ENCODE measurements around the gene MAEA. TPM values are rescaled to one million over a fixed set of nuclear protein-coding genes. Genes with fewer than 3 reads are reported as not detected.

The MAEA gene
- total and polyA plus RNA-seq, 2 experiments from 2014 or later: 49.8 to 99.0 TPM

DNA sequence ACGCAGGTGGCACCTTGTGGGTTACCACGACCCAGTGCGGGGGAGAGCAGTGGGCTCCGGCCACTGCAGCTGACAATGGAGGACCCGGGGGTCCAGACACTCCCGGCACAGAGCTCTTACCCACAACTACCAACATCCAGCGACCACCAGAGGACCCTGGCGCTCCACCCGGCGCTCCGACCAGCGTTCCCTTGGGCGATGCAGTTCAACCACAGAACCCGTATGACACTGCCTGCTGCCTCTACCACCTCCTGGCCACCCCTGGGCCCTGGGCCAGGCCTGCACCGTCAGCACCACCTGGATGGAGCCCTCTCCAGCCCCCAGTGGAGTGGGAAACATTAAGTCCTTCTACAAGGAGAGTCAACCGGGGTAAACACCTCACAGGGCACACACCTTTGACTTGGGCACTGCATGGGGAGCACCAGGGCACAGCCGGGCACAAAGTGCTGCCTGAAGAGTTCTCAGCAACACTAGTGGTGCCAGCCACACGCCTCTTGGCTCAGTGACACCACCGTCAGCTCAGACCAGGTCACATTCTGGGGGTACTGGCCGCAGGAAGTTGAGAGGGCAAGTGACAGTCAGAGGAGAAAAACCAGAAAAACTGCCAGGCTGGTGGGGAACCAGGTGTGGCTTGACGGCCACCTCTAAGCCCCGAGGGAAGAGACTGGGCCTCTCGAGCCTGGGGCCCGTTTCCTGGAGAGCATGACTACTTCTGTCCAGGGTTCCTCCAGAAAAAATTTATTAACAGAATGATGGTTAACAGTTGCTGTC is 43.4 kb upstream of the MAEA start:
- TF ChIP-seq ZNF331 (CRISPR knock-in tag; IDR thresholded peaks at IDR 0.05; ENCODE audit: low read depth): no peak
- TF ChIP-seq ZNF114 (CRISPR knock-in tag; IDR thresholded peaks at IDR 0.05): no peak
- TF ChIP-seq CREB1 (CRISPR knock-in tag; IDR thresholded peaks at IDR 0.05; ENCODE audit: low read depth): no peak
- no peak for TF ChIP-seq STAT1 (IDR thresholded peaks at IDR 0.05; ENCODE audit: unreplicated experiment)
- TF ChIP-seq EZH2phosphoT487 (IDR thresholded peaks at IDR 0.05; ENCODE audit: unreplicated experiment): no peak
- TF ChIP-seq POLR2AphosphoS5 (IDR thresholded peaks at IDR 0.05; ENCODE audit: low read depth): no peak
- TF ChIP-seq EZH2 (IDR thresholded peaks at IDR 0.05; ENCODE audit: low read depth, unreplicated experiment): no peak
- TF ChIP-seq, protein P1, sequence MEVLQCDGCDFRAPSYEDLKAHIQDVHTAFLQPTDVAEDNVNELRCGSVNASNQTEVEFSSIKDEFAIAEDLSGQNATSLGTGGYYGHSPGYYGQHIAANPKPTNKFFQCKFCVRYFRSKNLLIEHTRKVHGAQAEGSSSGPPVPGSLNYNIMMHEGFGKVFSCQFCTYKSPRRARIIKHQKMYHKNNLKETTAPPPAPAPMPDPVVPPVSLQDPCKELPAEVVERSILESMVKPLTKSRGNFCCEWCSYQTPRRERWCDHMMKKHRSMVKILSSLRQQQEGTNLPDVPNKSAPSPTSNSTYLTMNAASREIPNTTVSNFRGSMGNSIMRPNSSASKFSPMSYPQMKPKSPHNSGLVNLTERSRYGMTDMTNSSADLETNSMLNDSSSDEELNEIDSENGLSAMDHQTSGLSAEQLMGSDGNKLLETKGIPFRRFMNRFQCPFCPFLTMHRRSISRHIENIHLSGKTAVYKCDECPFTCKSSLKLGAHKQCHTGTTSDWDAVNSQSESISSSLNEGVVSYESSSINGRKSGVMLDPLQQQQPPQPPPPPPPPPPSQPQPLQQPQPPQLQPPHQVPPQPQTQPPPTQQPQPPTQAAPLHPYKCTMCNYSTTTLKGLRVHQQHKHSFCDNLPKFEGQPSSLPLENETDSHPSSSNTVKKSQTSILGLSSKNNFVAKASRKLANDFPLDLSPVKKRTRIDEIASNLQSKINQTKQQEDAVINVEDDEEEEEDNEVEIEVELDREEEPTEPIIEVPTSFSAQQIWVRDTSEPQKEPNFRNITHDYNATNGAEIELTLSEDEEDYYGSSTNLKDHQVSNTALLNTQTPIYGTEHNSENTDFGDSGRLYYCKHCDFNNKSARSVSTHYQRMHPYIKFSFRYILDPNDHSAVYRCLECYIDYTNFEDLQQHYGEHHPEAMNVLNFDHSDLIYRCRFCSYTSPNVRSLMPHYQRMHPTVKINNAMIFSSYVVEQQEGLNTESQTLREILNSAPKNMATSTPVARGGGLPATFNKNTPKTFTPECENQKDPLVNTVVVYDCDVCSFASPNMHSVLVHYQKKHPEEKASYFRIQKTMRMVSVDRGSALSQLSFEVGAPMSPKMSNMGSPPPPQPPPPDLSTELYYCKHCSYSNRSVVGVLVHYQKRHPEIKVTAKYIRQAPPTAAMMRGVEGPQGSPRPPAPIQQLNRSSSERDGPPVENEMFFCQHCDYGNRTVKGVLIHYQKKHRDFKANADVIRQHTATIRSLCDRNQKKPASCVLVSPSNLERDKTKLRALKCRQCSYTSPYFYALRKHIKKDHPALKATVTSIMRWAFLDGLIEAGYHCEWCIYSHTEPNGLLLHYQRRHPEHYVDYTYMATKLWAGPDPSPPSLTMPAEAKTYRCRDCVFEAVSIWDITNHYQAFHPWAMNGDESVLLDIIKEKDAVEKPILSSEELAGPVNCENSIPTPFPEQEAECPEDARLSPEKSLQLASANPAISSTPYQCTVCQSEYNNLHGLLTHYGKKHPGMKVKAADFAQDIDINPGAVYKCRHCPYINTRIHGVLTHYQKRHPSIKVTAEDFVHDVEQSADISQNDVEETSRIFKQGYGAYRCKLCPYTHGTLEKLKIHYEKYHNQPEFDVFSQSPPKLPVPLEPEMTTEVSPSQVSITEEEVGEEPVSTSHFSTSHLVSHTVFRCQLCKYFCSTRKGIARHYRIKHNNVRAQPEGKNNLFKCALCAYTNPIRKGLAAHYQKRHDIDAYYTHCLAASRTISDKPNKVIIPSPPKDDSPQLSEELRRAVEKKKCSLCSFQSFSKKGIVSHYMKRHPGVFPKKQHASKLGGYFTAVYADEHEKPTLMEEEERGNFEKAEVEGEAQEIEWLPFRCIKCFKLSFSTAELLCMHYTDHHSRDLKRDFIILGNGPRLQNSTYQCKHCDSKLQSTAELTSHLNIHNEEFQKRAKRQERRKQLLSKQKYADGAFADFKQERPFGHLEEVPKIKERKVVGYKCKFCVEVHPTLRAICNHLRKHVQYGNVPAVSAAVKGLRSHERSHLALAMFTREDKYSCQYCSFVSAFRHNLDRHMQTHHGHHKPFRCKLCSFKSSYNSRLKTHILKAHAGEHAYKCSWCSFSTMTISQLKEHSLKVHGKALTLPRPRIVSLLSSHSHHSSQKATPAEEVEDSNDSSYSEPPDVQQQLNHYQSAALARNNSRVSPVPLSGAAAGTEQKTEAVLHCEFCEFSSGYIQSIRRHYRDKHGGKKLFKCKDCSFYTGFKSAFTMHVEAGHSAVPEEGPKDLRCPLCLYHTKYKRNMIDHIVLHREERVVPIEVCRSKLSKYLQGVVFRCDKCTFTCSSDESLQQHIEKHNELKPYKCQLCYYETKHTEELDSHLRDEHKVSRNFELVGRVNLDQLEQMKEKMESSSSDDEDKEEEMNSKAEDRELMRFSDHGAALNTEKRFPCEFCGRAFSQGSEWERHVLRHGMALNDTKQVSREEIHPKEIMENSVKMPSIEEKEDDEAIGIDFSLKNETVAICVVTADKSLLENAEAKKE (CRISPR knock-in tag; IDR thresholded peaks at IDR 0.05): no peak
- TF ChIP-seq JUNB (IDR thresholded peaks at IDR 0.05; ENCODE audit: unreplicated experiment): no peak
- TF ChIP-seq, protein P2, sequence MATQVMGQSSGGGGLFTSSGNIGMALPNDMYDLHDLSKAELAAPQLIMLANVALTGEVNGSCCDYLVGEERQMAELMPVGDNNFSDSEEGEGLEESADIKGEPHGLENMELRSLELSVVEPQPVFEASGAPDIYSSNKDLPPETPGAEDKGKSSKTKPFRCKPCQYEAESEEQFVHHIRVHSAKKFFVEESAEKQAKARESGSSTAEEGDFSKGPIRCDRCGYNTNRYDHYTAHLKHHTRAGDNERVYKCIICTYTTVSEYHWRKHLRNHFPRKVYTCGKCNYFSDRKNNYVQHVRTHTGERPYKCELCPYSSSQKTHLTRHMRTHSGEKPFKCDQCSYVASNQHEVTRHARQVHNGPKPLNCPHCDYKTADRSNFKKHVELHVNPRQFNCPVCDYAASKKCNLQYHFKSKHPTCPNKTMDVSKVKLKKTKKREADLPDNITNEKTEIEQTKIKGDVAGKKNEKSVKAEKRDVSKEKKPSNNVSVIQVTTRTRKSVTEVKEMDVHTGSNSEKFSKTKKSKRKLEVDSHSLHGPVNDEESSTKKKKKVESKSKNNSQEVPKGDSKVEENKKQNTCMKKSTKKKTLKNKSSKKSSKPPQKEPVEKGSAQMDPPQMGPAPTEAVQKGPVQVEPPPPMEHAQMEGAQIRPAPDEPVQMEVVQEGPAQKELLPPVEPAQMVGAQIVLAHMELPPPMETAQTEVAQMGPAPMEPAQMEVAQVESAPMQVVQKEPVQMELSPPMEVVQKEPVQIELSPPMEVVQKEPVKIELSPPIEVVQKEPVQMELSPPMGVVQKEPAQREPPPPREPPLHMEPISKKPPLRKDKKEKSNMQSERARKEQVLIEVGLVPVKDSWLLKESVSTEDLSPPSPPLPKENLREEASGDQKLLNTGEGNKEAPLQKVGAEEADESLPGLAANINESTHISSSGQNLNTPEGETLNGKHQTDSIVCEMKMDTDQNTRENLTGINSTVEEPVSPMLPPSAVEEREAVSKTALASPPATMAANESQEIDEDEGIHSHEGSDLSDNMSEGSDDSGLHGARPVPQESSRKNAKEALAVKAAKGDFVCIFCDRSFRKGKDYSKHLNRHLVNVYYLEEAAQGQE (IDR thresholded peaks at IDR 0.05; ENCODE audit: unreplicated experiment): no peak
- TF ChIP-seq ETS1 (IDR thresholded peaks at IDR 0.05): no peak
- no peak for TF ChIP-seq CTCF (conservative IDR thresholded peaks at IDR 0.05; ENCODE audit: low read depth in 2 of 2)
- TF ChIP-seq NANOG (IDR thresholded peaks at IDR 0.05; ENCODE audit: borderline replicate concordance): no peak
- Histone ChIP-seq H3K4me3 (no peak overlapping the region; the same call in 1 of the 2 replicates), H3K27me3 (ENCODE audit: insufficient read depth) (no peaks in the 10 kb centered on the region), H3F3A (replicated peaks; ENCODE audit: low read depth) (no peaks in the 10 kb centered on the region), H3K36me3 (ENCODE audit: insufficient read depth) (no peaks in the 10 kb centered on the region), H3K27ac (ENCODE audit: low read depth) (no peak overlapping the region), H4K20me1 (replicated peaks; ENCODE audit: insufficient read depth) (peaks cover 10% of the 10 kb centered on the region), H3K9me2 (ENCODE audit: insufficient read depth) (0 out of 2 replicates have a peak, but pooled peaks cover 3% of the 10 kb centered on the region), H3K79me2 (replicated peaks; ENCODE audit: insufficient read depth) (peaks cover 67% of the 10 kb centered on the region), H3K4me1 (ENCODE audit: insufficient read depth) (peaks cover 12% of the 10 kb centered on the region; the same call in 1 of the 2 replicates), H2AFZ (no peak overlapping the region), H3K4me2 (no peak overlapping the region; the same call in 1 of the 2 replicates)
- no peak for ATAC-seq
- Mint-ChIP-seq H3K27me3 (ENCODE audit: insufficient read depth, low read depth, poor library complexity) (peaks cover 18% of the 10 kb centered on the region), H3K9me3 (peaks cover 18% of the 10 kb centered on the region), H3K27ac (no peak overlapping the region; the same call in none of the 2 replicates), H3K36me3 (ENCODE audit: low read depth) (peaks cover 18% of the 10 kb centered on the region), H3K4me1 (peaks cover 13% of the 10 kb centered on the region), H3K4me3 (peak overlapping the region; percentile 84)
- no peak for DNase-seq (ENCODE audit: low spot score)
